GM23248 (cell line): Measurements from ENCODE around the gene SCAI.

Source experiments
- EZH2 ChIP-seq: fragments of 200-600 bp; sonication (generic); IDR thresholded peaks from 2 replicates; pipeline ENCODE4 v1.6.1; 2018; ENCODE audit warnings: antibody characterized with exemption, mild to moderate bottlenecking; ENCODE audit not compliant: insufficient read depth, poor library complexity, severe bottlenecking
- EZH2phosphoT487 ChIP-seq: fragments of 200-600 bp; sonication (generic); IDR thresholded peaks from 2 replicates; pipeline ENCODE4 v1.6.1; 2018; ENCODE audit warnings: antibody characterized with exemption, moderate library complexity, mild to moderate bottlenecking, low read depth; ENCODE audit not compliant: insufficient read depth

GRCh38 chr9:125125523-125125922 lies 17.8 kb downstream of the SCAI start:
- TF ChIP-seq EZH2 (no peak), EZH2phosphoT487 (no peak)
